Epidermal melanocyte (primary cell): Measurements from ENCODE around the gene IRAK3.
"Not testable (repeated sequence)": the region's sequence is repeated elsewhere in the genome, so short reads cannot be mapped to it uniquely, and the experiment has no call there.

Source experiments
- DNase-seq: peaks from one replicate; pipeline ENCODE4 v3.0.0; 2011; ENCODE audit warnings: low spot score; ENCODE audit not compliant: insufficient read length

The IRAK3 gene

GRCh38 chr12:66301944-66302826 is 113.2 kb downstream of the IRAK3 start, which contains the start of gene HELB:
Gene HELB (plus strand): TSS chr12:66302493. CDS start chr12:66302604, 111 bp downstream.
- peak; percentile 73 for DNase-seq

GRCh38 chr12:66302827-66303169 is 113.8 kb downstream of the IRAK3 start:
- DNase-seq: no peak

GRCh38 chr12:66303316-66303804 is 114.3 kb downstream of the IRAK3 start:
- not testable (repeated sequence) for DNase-seq
